Endothelial cell of umbilical vein (primary cell): ENCODE measurements around the gene ZNF12. TPM values are rescaled to one million over a fixed set of nuclear protein-coding genes. Genes with fewer than 3 reads are reported as not detected.
"Not testable (repeated sequence)": the region's sequence is repeated elsewhere in the genome, so short reads cannot be mapped to it uniquely, and the experiment has no call there.

Experiments
- BruUV-seq: library from RNA; stranded (reverse); fragments of 400-500 nt; replicated peaks from 2 replicates; lab custom pipeline; 2021; lab: Mats Ljungman, UMichigan
- CTCF ChIA-PET: fragments of 300-600, 350-600 bp; sonication (Branson Sonifier 250); formaldehyde crosslinking; loops from one replicate; lab custom pipeline; 2021; ENCODE audit warnings: antibody characterized with exemption, inconsistent platforms; lab: Charles Lee
- POLR2A ChIA-PET: fragments of 300-600, 350-600 bp; sonication (Branson Sonifier 250); formaldehyde crosslinking; loops from one replicate; lab custom pipeline; 2021; ENCODE audit warnings: antibody characterized with exemption, inconsistent platforms; lab: Charles Lee
- DNase-seq: peaks from one replicate; pipeline ENCODE4 v3.0.0-alpha.2; 2011; ENCODE audit warnings: low read depth, low spot score
- FAIRE-seq: peaks from 2 replicates; lab custom pipeline; 2011; peaks lifted over from hg19 to GRCh38; lab: Jason Lieb, UNC
- H2AFZ ChIP-seq: 2 replicates; pipeline ENCODE4 v1.6.0; 2012; ENCODE audit warnings: low read depth, low read length, control low read depth, inconsistent platforms
- H3K27ac ChIP-seq: 2 replicates; pipeline ENCODE4 v1.5.1; 2011; ENCODE audit warnings: low read depth, mild to moderate bottlenecking, control low read depth, low read length, moderate library complexity; ENCODE audit not compliant: insufficient read depth
- H3K27me3 ChIP-seq, 2 experiments: 2 replicates each; pipeline versions ENCODE4 v1.6.0 to v1.6.1; 2011; ENCODE audit warnings: low read length in 2 of 2, mixed read lengths in 1 of 2; ENCODE audit not compliant: control insufficient read depth in 2 of 2, insufficient read depth in 2 of 2
- H3K36me3 ChIP-seq, 2 experiments: 2 replicates in 1 of 2; 3 replicates in 1 of 2; pipeline ENCODE4 v1.5.1; 2011; ENCODE audit warnings: low read length in 2 of 2, mild to moderate bottlenecking in 1 of 2, moderate library complexity in 1 of 2; ENCODE audit not compliant: control insufficient read depth in 2 of 2, insufficient read depth in 2 of 2; ENCODE audit errors: extremely low read depth in 1 of 2
- H3K4me1 ChIP-seq: 3 replicates; pipeline ENCODE4 v1.5.1; 2011; ENCODE audit warnings: mild to moderate bottlenecking, low read length; ENCODE audit not compliant: control insufficient read depth, insufficient read depth; ENCODE audit errors: extremely low read depth
- H3K4me2 ChIP-seq: 2 replicates; pipeline ENCODE4 v1.6.1; 2011; ENCODE audit warnings: low read length, control low read depth, mixed read lengths; ENCODE audit not compliant: insufficient read depth
- H3K4me3 ChIP-seq, 3 experiments: fragments of 200-600 bp in 1 of 3; sonication (generic), shearing (Covaris generic) in 1 of 3; replicated peaks in 1 of 3; 2 replicates each; pipeline ENCODE4 v1.5.1; 2011 to 2016; ENCODE audit warnings: control low read depth in 3 of 3, low read length in 3 of 3, mild to moderate bottlenecking in 2 of 3, inconsistent platforms in 1 of 3, low read depth in 1 of 3, moderate library complexity in 1 of 3; ENCODE audit not compliant: insufficient read depth in 1 of 3
- H3K79me2 ChIP-seq: 2 replicates; pipeline ENCODE4 v1.6.0; 2012; ENCODE audit warnings: low read length, inconsistent platforms; ENCODE audit not compliant: control insufficient read depth, insufficient read depth
- H3K9ac ChIP-seq: replicated peaks from 2 replicates; pipeline ENCODE3; 2011; ENCODE audit warnings: low read length, control low read depth; ENCODE audit not compliant: insufficient read depth; ENCODE audit errors: extremely low read depth
- H3K9me1 ChIP-seq: replicated peaks from 3 replicates; pipeline ENCODE4 v1.6.0; 2011; ENCODE audit warnings: mild to moderate bottlenecking, low read length; ENCODE audit not compliant: control insufficient read depth, insufficient read depth; ENCODE audit errors: extremely low read depth
- H3K9me3 ChIP-seq: replicated peaks from 2 replicates; pipeline ENCODE4 v1.5.1; 2012; ENCODE audit warnings: low read length, inconsistent platforms; ENCODE audit not compliant: control insufficient read depth, insufficient read depth
- H4K20me1 ChIP-seq: replicated peaks from 2 replicates; pipeline ENCODE3; 2011; ENCODE audit warnings: mild to moderate bottlenecking, low read length; ENCODE audit not compliant: control insufficient read depth, insufficient read depth; ENCODE audit errors: extremely low read depth
- CTCF ChIP-seq, 2 donors: IDR thresholded peaks; 1 replicate in 1 of 2; 2 replicates in 1 of 2; pipeline ENCODE4 v1.5.1; 2011; ENCODE audit warnings: low read length in 2 of 2, mild to moderate bottlenecking in 2 of 2, moderate library complexity in 2 of 2, control low read depth in 1 of 2, inconsistent platforms in 1 of 2, low read depth in 1 of 2; ENCODE audit not compliant: insufficient read depth in 1 of 2; ENCODE audit errors: extremely low read depth in 1 of 2
- EZH2 ChIP-seq: IDR thresholded peaks from 2 replicates; pipeline ENCODE4 v1.6.1; 2012; ENCODE audit warnings: borderline replicate concordance, low read depth, mild to moderate bottlenecking, moderate library complexity, low read length, inconsistent platforms; ENCODE audit not compliant: severe bottlenecking
- FOS ChIP-seq: IDR thresholded peaks from 2 replicates; pipeline ENCODE4 v1.6.1; 2011; ENCODE audit warnings: mild to moderate bottlenecking, low read length, moderate library complexity, borderline replicate concordance; ENCODE audit not compliant: insufficient read depth
- GATA2 ChIP-seq: IDR thresholded peaks from 2 replicates; pipeline ENCODE4 v1.7.0; 2011; ENCODE audit warnings: low read depth, mild to moderate bottlenecking, moderate library complexity, mixed read lengths, low read length; ENCODE audit not compliant: insufficient read length, insufficient read depth
- JUN ChIP-seq: IDR thresholded peaks from 2 replicates; pipeline ENCODE4 v1.6.1; 2011; ENCODE audit warnings: borderline replicate concordance, low read depth; ENCODE audit not compliant: insufficient read length, insufficient read depth
- MAX ChIP-seq: IDR thresholded peaks from 2 replicates; pipeline ENCODE4 v1.6.1; 2011; ENCODE audit not compliant: insufficient read depth, insufficient read length
- MYC ChIP-seq: IDR thresholded peaks from one replicate; pipeline ENCODE4 v1.6.1; 2011; ENCODE audit warnings: mild to moderate bottlenecking, low read depth, low read length
- POLR2A ChIP-seq: IDR thresholded peaks from 2 replicates; pipeline ENCODE4 v1.6.1; 2012; ENCODE audit warnings: low read depth, mild to moderate bottlenecking, control low read depth, low read length
- POLR2AphosphoS5 ChIP-seq: IDR thresholded peaks from 2 replicates; pipeline ENCODE4 v1.6.1; 2012; ENCODE audit warnings: low read depth, mild to moderate bottlenecking, control low read depth, low read length, moderate library complexity; ENCODE audit not compliant: insufficient read depth
- dilution Hi-C: fragments of 300-500 bp; cut with MboI; formaldehyde crosslinking; loops from one replicate; pipeline ENCODE4 v1.15.0; 2019; ENCODE audit warnings: low sequenced_read_pairs; ENCODE audit not compliant: extremely low pct_ligation_motif_present
- intact Hi-C: fragments of 100-400 bp; cut with micrococcal nuclease; formaldehyde crosslinking; loops from one replicate; pipeline ENCODE4 v1.10.0; 2022
- polyA plus RNA-seq, 4 experiments: library from polyadenylated mRNA; depleted of rRNA in 3 of 4; stranded (reverse) in 3 of 4; unstranded in 1 of 4; fragments of >200 nt; gene quantifications; 2 replicates each; pipeline versions ENCODE4 v1.2.1 to v1.2.3, GENCODE V29; 2011 to 2012; ENCODE audit warnings: missing spikeins in 1 of 4
- total RNA-seq: library from RNA; stranded (reverse); gene quantifications from 2 replicates; pipeline ENCODE4 v1.2.3, GENCODE V29; 2021

ZNF12 gene
- total and polyA plus RNA-seq, 2 donors (not counting 3 experiments of a cell fraction or from before 2014, with no cell fraction given): 5.0 to 13.4 TPM

GRCh38 chr7:6725003-6725402, 18.3 kb upstream of the ZNF12 start:
- ChIA-PET CTCF (interaction anchor here (1.0 kb wide), 1 partner anchor 197 kb away, joined by 4 read pairs; no protein-coding TSS in a partner anchor), POLR2A (no interaction called here)
- Histone ChIP-seq H4K20me1 (no peaks in the 10 kb centered on the region), H3K27ac (no peak overlapping the region), H3K9me3 (no peaks in the 10 kb centered on the region), H3K9me1 (no peaks in the 10 kb centered on the region), H3K4me2 (no peak overlapping the region), H3K4me3 (no peak overlapping the region), H3K36me3 (no peaks in the 10 kb centered on the region), H2AFZ (no peak overlapping the region), H3K27me3 (no peaks in the 10 kb centered on the region), H3K4me1 (peaks cover 4% of the 10 kb centered on the region), H3K9ac (no peak overlapping the region), H3K79me2 (peaks cover 3% of the 10 kb centered on the region)
- intact Hi-C loops (no loop called here), dilution Hi-C loops (no loop called here)
- FAIRE-seq: no peak
- no TSS peak for BruUV-seq
- TF ChIP-seq GATA2 (no peak), POLR2A (no peak), POLR2AphosphoS5 (no peak), JUN (no peak), MAX (no peak), CTCF (IDR thresholded peaks at IDR 0.05; ENCODE audit: extremely low read depth in 1 of 2, insufficient read depth in 1 of 2, low read depth in 1 of 2, low read length in 2 of 2) (no peak), FOS (no peak), EZH2 (no peak), MYC (no peak)
- no peak for DNase-seq

- H3K9ac ChIP-seq, H3K27me3 ChIP-seq, H4K20me1 ChIP-seq, H3K4me2 ChIP-seq, FAIRE-seq, H3K9me3 ChIP-seq, H3K27ac ChIP-seq, H3K9me1 ChIP-seq, H3K4me1 ChIP-seq, BruUV-seq, intact Hi-C loops, dilution Hi-C loops, H3K79me2 ChIP-seq, DNase-seq, POLR2A ChIA-PET, H3K36me3 ChIP-seq, H2AFZ ChIP-seq, H3K4me3 ChIP-seq: not testable (repeated sequence)
- CTCF ChIA-PET: interaction anchor here (1.0 kb wide), 1 partner anchor 196 kb away, joined by 4 read pairs; no protein-coding TSS in a partner anchor
Observed at GRCh38 chr7:6724351-6724750, 17.6 kb upstream of the ZNF12 start.
